ENCODE results near the gene SCN5A.

The SCN5A gene

GRCh38 chr3:38533285-38533976 is 116.1 kb downstream of the SCN5A start:
- Histone ChIP-seq H3K9ac (ENCODE audit: low read length) (no peak overlapping the region), H3K9me3 (replicated peaks; ENCODE audit: insufficient read depth, low read length) (no peaks in the 10 kb centered on the region), H4K20me1 (ENCODE audit: insufficient read depth, low read length) (no peaks in the 10 kb centered on the region), H3K9me2 (replicated peaks; ENCODE audit: insufficient read depth, low read length) (no peaks in the 10 kb centered on the region), H2AFZ (ENCODE audit: low read length) (no peak overlapping the region), H3K27me3 (replicated peaks; ENCODE audit: insufficient read depth, low read length) (no peaks in the 10 kb centered on the region), H3K4me3 (ENCODE audit: low read length) (no peak overlapping the region), H3K27ac (ENCODE audit: low read length) (no peak overlapping the region), H3K36me3 (replicated peaks; ENCODE audit: insufficient read depth, low read length) (no peaks in the 10 kb centered on the region), H3K4me1 (ENCODE audit: low read length) (no peaks in the 10 kb centered on the region), H3K4me2 (ENCODE audit: low read depth, low read length) (no peak overlapping the region), H3K79me2 (ENCODE audit: low read length) (no peaks in the 10 kb centered on the region), H3F3A (ENCODE audit: insufficient read depth, low read length) (no peaks in the 10 kb centered on the region)
- no peak for DNase-seq
- no peak for TF ChIP-seq EZH2 (optimal IDR thresholded peaks at IDR 0.05; ENCODE audit: low read depth, low read length)
- TF ChIP-seq CTCF (IDR thresholded peaks at IDR 0.05; ENCODE audit: low read length), result no peak
- no peak for TF ChIP-seq EZH2phosphoT487 (IDR thresholded peaks at IDR 0.05; ENCODE audit: low read length)

GRCh38 chr3:38532529-38532928 is 117.0 kb downstream of the SCN5A start:
- no peak overlapping the region for H3K9ac ChIP-seq (ENCODE audit: low read length)
- no peak overlapping the region for H3K4me2 ChIP-seq (ENCODE audit: low read depth, low read length)
- no peak overlapping the region for H3K4me3 ChIP-seq (ENCODE audit: low read length)
- no peaks in the 10 kb centered on the region for H3K9me2 ChIP-seq (replicated peaks; ENCODE audit: insufficient read depth, low read length)
- no peaks in the 10 kb centered on the region for H3K9me3 ChIP-seq (replicated peaks; ENCODE audit: insufficient read depth, low read length)
- no peaks in the 10 kb centered on the region for H3K27me3 ChIP-seq (replicated peaks; ENCODE audit: insufficient read depth, low read length)
- DNase-seq, result no peak
- no peaks in the 10 kb centered on the region for H3K4me1 ChIP-seq (ENCODE audit: low read length)
- no peaks in the 10 kb centered on the region for H3K79me2 ChIP-seq (ENCODE audit: low read length)
- H3F3A ChIP-seq (ENCODE audit: insufficient read depth, low read length), result no peaks in the 10 kb centered on the region
- TF ChIP-seq CTCF (IDR thresholded peaks at IDR 0.05; ENCODE audit: low read length) (no peak), EZH2phosphoT487 (IDR thresholded peaks at IDR 0.05; ENCODE audit: low read length) (no peak), EZH2 (optimal IDR thresholded peaks at IDR 0.05; ENCODE audit: low read depth, low read length) (no peak)
- H3K27ac ChIP-seq (ENCODE audit: low read length), result no peak overlapping the region
- H4K20me1 ChIP-seq (ENCODE audit: insufficient read depth, low read length), result no peaks in the 10 kb centered on the region
- no peaks in the 10 kb centered on the region for H3K36me3 ChIP-seq (replicated peaks; ENCODE audit: insufficient read depth, low read length)
- no peak overlapping the region for H2AFZ ChIP-seq (ENCODE audit: low read length)

GRCh38 chr3:38528457-38528856 is 121.0 kb downstream of the SCN5A start:
- Histone ChIP-seq H3K9me3 (replicated peaks; ENCODE audit: insufficient read depth, low read length) (no peaks in the 10 kb centered on the region), H3K9me2 (replicated peaks; ENCODE audit: insufficient read depth, low read length) (no peaks in the 10 kb centered on the region), H3K4me2 (ENCODE audit: low read depth, low read length) (no peak overlapping the region), H3K36me3 (replicated peaks; ENCODE audit: insufficient read depth, low read length) (no peaks in the 10 kb centered on the region), H4K20me1 (ENCODE audit: insufficient read depth, low read length) (no peaks in the 10 kb centered on the region), H3K27me3 (replicated peaks; ENCODE audit: insufficient read depth, low read length) (no peaks in the 10 kb centered on the region), H3K9ac (ENCODE audit: low read length) (no peak overlapping the region), H3K79me2 (ENCODE audit: low read length) (no peaks in the 10 kb centered on the region), H3K4me1 (ENCODE audit: low read length) (no peaks in the 10 kb centered on the region), H3F3A (ENCODE audit: insufficient read depth, low read length) (no peaks in the 10 kb centered on the region), H3K4me3 (ENCODE audit: low read length) (no peak overlapping the region), H3K27ac (ENCODE audit: low read length) (no peak overlapping the region), H2AFZ (ENCODE audit: low read length) (no peak overlapping the region)
- DNase-seq, result peak; percentile 26
- no peak for TF ChIP-seq EZH2phosphoT487 (IDR thresholded peaks at IDR 0.05; ENCODE audit: low read length)
- TF ChIP-seq CTCF (IDR thresholded peaks at IDR 0.05; ENCODE audit: low read length), result peak; percentile 42
- TF ChIP-seq EZH2 (optimal IDR thresholded peaks at IDR 0.05; ENCODE audit: low read depth, low read length), result no peak

Measured in MM.1S (cell line).